Neural cell (in vitro differentiated cells): Measurements from ENCODE around the gene ADGRG1. TPM values are rescaled to one million over a fixed set of nuclear protein-coding genes. Genes with fewer than 3 reads are reported as not detected.

Source experiments
- H2AFZ ChIP-seq: fragments of 200-600, 300-800 bp; sonication (generic), shearing (Covaris generic); 2 replicates; pipeline ENCODE4 v1.6.0; 2014; ENCODE audit warnings: low read depth, mild to moderate bottlenecking, antibody characterized with exemption, low read length, moderate library complexity
- H3F3A ChIP-seq: fragments of 200-600 bp; shearing (Covaris generic); 2 replicates; pipeline ENCODE4 v1.6.1; 2016; ENCODE audit warnings: mild to moderate bottlenecking, moderate library complexity, mixed read lengths, antibody characterized with exemption, low read length; ENCODE audit not compliant: insufficient read depth, poor library complexity, severe bottlenecking
- H3K27ac ChIP-seq: fragments of 200-600, 300-800 bp; sonication (generic), shearing (Covaris generic); 2 replicates; pipeline ENCODE4 v1.5.1; 2014; ENCODE audit warnings: mild to moderate bottlenecking, low read length, moderate library complexity
- H3K27me3 ChIP-seq: fragments of 300-800, 200-600 bp; sonication (generic), shearing (Covaris generic); 2 replicates; pipeline ENCODE4 v1.6.0; 2014; ENCODE audit warnings: mild to moderate bottlenecking, low read depth, low read length, moderate library complexity; ENCODE audit not compliant: insufficient read depth
- H3K36me3 ChIP-seq: fragments of 300-800, 200-600 bp; sonication (generic), shearing (Covaris generic); 2 replicates; pipeline ENCODE4 v1.5.1; 2014; ENCODE audit warnings: mild to moderate bottlenecking, antibody characterized with exemption, low read length, moderate library complexity; ENCODE audit not compliant: insufficient read depth
- H3K4me2 ChIP-seq: fragments of 300-800, 200-600 bp; sonication (generic), shearing (Covaris generic); 2 replicates; pipeline ENCODE4 v1.6.0; 2014; ENCODE audit warnings: mild to moderate bottlenecking, low read length
- H3K4me3 ChIP-seq: fragments of 300-800, 200-600 bp; sonication (generic), shearing (Covaris generic); 2 replicates; pipeline ENCODE4 v1.5.1; 2014; ENCODE audit warnings: mild to moderate bottlenecking, low read length, moderate library complexity
- H3K79me2 ChIP-seq: fragments of 200-600 bp; shearing (Covaris generic); replicated peaks from 2 replicates; pipeline ENCODE4 v1.6.0; 2014; ENCODE audit warnings: mild to moderate bottlenecking, low read length, moderate library complexity; ENCODE audit not compliant: insufficient read depth
- H3K9ac ChIP-seq: fragments of 300-800, 200-600 bp; sonication (generic), shearing (Covaris generic); 2 replicates; pipeline ENCODE4 v1.6.1; 2016; ENCODE audit warnings: mild to moderate bottlenecking, low read length, mixed read lengths
- H3K9me2 ChIP-seq: fragments of 200-600 bp; shearing (Covaris generic); 2 replicates; pipeline ENCODE4 v1.6.1; 2016; ENCODE audit warnings: mild to moderate bottlenecking, low read length, mixed read lengths; ENCODE audit not compliant: insufficient read depth
- H3K9me3 ChIP-seq: fragments of 200-600, 300-800 bp; sonication (generic), shearing (Covaris generic); 2 replicates; pipeline ENCODE4 v1.6.1; 2016; ENCODE audit warnings: mild to moderate bottlenecking, mixed run types, low read length, moderate library complexity, mixed read lengths
- H4K20me1 ChIP-seq: fragments of 200-600 bp; shearing (Covaris generic); 2 replicates; pipeline ENCODE4 v1.6.1; 2016; ENCODE audit warnings: mild to moderate bottlenecking, mixed run types; ENCODE audit not compliant: insufficient read depth
- EP300 ChIP-seq: fragments of 450-650 bp; conservative IDR thresholded peaks from 2 replicates; pipeline ENCODE4 v1.6.1; 2014; ENCODE audit warnings: antibody characterized with exemption, mild to moderate bottlenecking, moderate library complexity; ENCODE audit not compliant: poor library complexity, severe bottlenecking
- EZH2 ChIP-seq: fragments of 200-600, 300-800 bp; shearing (Covaris generic), sonication (generic); IDR thresholded peaks from 2 replicates; pipeline ENCODE4 v1.6.1; 2014; ENCODE audit warnings: antibody characterized with exemption, low read length, borderline replicate concordance, mild to moderate bottlenecking; ENCODE audit not compliant: insufficient read depth, poor library complexity, severe bottlenecking
- MXI1 ChIP-seq: fragments of 450-650 bp; conservative IDR thresholded peaks from 2 replicates; pipeline ENCODE4 v1.6.1; 2014; ENCODE audit warnings: antibody characterized with exemption, mild to moderate bottlenecking; ENCODE audit not compliant: poor library complexity, severe bottlenecking
- POLR2AphosphoS5 ChIP-seq: IDR thresholded peaks from 2 replicates; pipeline ENCODE4 v1.6.1; 2012
- RAD21 ChIP-seq: fragments of 450-650 bp; conservative IDR thresholded peaks from 2 replicates; pipeline ENCODE4 v1.6.1; 2014; ENCODE audit warnings: antibody characterized with exemption, mild to moderate bottlenecking, moderate library complexity
- SMC3 ChIP-seq: fragments of 450-650 bp; conservative IDR thresholded peaks from 2 replicates; pipeline ENCODE4 v1.6.1; 2014; ENCODE audit warnings: antibody characterized with exemption, mild to moderate bottlenecking, moderate library complexity; ENCODE audit not compliant: poor library complexity
- TAF1 ChIP-seq: IDR thresholded peaks from 2 replicates; pipeline ENCODE4 v1.6.1; 2012; ENCODE audit warnings: low read depth
- polyA plus RNA-seq: library from polyadenylated mRNA; depleted of rRNA; stranded (reverse); fragments of >200 nt; gene quantifications from 2 replicates; pipeline ENCODE4 v1.2.3, GENCODE V29; 2014
- TF ChIP-seq, protein P1 (sequence below): fragments of 450-650 bp; IDR thresholded peaks from 2 replicates; pipeline ENCODE4 v1.5.1; 2014; ENCODE audit warnings: antibody characterized with exemption, mild to moderate bottlenecking, moderate library complexity; ENCODE audit not compliant: poor library complexity, severe bottlenecking
- TF ChIP-seq, protein P2 (sequence below): IDR thresholded peaks from 2 replicates; pipeline ENCODE4 v1.6.1; 2012; ENCODE audit warnings: borderline replicate concordance

Gene ADGRG1
- polyA plus RNA-seq, 1 donor from 2014 or later, result 86.8 TPM

DNA sequence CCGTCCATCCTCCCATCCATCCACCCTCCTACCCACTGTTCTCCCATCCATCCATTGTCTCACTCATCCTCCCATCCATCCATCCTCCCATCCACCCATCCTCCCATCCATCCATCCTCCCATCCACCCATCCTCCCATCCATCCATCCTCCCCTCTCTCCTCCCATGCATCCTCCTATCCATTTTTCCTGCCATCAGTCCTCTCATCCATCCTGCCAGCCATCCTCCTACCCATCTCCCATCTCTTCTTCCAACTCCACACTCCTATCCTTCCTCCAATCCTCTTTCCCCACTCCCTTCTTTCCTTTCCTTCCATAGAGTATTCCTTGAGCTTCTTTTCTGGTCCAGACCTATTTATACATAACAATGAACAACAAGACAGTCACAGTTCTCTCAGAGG is 78.3 kb downstream of the ADGRG1 start (continued):
- TF ChIP-seq EZH2 (no peak), POLR2AphosphoS5 (no peak)

DNA sequence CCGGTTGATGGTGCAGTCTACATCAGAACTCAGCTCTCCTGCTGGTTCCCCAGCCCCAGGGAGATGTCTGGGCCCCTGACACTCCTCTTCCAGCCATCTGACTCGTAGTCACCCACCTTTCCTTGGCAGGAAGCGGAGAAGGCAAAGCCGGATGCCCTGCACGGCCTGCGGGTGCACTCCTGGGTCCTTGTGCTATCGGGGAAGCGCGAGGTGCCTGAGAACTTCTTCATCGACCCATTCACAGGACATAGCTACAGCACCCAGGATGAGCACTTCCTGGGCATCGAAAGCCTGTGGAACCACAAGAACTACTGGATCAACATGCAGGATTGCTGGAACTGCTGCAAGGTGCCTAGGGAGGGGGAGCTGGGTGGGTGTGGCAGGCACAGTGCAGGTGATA is 78.9 kb downstream of the ADGRG1 start:
- Histone ChIP-seq H3K4me3 (no peak overlapping the region), H2AFZ (no peak overlapping the region), H3K9ac (no peak overlapping the region), H3K36me3 (no peaks in the 10 kb centered on the region), H4K20me1 (no peaks in the 10 kb centered on the region), H3K27me3 (no peaks in the 10 kb centered on the region), H3K9me2 (no peaks in the 10 kb centered on the region), H3K4me2 (no peak overlapping the region), H3K27ac (no peak overlapping the region), H3K9me3 (no peaks in the 10 kb centered on the region), H3K79me2 (no peaks in the 10 kb centered on the region), H3F3A (no peaks in the 10 kb centered on the region)
- no peak for TF ChIP-seq POLR2AphosphoS5
- TF ChIP-seq SMC3, result no peak
- TF ChIP-seq, protein P1, sequence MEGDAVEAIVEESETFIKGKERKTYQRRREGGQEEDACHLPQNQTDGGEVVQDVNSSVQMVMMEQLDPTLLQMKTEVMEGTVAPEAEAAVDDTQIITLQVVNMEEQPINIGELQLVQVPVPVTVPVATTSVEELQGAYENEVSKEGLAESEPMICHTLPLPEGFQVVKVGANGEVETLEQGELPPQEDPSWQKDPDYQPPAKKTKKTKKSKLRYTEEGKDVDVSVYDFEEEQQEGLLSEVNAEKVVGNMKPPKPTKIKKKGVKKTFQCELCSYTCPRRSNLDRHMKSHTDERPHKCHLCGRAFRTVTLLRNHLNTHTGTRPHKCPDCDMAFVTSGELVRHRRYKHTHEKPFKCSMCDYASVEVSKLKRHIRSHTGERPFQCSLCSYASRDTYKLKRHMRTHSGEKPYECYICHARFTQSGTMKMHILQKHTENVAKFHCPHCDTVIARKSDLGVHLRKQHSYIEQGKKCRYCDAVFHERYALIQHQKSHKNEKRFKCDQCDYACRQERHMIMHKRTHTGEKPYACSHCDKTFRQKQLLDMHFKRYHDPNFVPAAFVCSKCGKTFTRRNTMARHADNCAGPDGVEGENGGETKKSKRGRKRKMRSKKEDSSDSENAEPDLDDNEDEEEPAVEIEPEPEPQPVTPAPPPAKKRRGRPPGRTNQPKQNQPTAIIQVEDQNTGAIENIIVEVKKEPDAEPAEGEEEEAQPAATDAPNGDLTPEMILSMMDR, result no peak
- no peak for TF ChIP-seq EP300
- TF ChIP-seq MXI1, result no peak
- no peak for TF ChIP-seq TAF1

DNA sequence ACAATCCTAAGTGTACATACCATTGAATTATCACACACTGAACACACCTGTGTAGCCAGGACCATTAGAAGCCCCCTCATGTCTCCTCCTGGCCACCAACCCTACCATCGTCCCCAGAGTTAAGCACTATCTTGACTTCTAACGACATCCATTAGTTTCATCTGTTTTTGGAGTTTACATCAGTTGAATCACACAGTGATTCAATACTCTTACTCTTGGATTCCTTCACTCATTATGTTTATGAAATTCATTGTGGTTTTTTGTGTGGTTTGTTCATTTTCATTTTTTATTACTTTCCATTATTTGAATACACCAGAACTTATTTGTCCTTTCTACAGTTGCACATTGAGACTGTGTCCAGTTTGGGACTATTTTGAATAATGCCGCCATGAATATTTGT is 79.7 kb downstream of the ADGRG1 start:
- Histone ChIP-seq H3K27ac (no peak overlapping the region), H3K4me2 (no peak overlapping the region), H3K27me3 (no peaks in the 10 kb centered on the region), H3K4me3 (no peak overlapping the region), H3K79me2 (no peaks in the 10 kb centered on the region), H2AFZ (no peak overlapping the region), H3F3A (no peaks in the 10 kb centered on the region), H4K20me1 (no peaks in the 10 kb centered on the region), H3K9ac (no peak overlapping the region), H3K9me3 (no peaks in the 10 kb centered on the region), H3K9me2 (no peaks in the 10 kb centered on the region), H3K36me3 (no peaks in the 10 kb centered on the region)
- TF ChIP-seq EZH2 (no peak), POLR2AphosphoS5 (no peak), SMC3 (no peak), EP300 (no peak), MXI1 (no peak), RAD21 (no peak), TAF1 (no peak)
- TF ChIP-seq, protein P2, sequence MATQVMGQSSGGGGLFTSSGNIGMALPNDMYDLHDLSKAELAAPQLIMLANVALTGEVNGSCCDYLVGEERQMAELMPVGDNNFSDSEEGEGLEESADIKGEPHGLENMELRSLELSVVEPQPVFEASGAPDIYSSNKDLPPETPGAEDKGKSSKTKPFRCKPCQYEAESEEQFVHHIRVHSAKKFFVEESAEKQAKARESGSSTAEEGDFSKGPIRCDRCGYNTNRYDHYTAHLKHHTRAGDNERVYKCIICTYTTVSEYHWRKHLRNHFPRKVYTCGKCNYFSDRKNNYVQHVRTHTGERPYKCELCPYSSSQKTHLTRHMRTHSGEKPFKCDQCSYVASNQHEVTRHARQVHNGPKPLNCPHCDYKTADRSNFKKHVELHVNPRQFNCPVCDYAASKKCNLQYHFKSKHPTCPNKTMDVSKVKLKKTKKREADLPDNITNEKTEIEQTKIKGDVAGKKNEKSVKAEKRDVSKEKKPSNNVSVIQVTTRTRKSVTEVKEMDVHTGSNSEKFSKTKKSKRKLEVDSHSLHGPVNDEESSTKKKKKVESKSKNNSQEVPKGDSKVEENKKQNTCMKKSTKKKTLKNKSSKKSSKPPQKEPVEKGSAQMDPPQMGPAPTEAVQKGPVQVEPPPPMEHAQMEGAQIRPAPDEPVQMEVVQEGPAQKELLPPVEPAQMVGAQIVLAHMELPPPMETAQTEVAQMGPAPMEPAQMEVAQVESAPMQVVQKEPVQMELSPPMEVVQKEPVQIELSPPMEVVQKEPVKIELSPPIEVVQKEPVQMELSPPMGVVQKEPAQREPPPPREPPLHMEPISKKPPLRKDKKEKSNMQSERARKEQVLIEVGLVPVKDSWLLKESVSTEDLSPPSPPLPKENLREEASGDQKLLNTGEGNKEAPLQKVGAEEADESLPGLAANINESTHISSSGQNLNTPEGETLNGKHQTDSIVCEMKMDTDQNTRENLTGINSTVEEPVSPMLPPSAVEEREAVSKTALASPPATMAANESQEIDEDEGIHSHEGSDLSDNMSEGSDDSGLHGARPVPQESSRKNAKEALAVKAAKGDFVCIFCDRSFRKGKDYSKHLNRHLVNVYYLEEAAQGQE, result no peak
- TF ChIP-seq, protein P1, result no peak
